Heart right ventricle (tissue), 16 donors: ENCODE data around the gene PTTG1IP. TPM values are rescaled to one million over a fixed set of nuclear protein-coding genes. Genes with fewer than 3 reads are reported as not detected.
A peak's percentile ranks its signal among the peaks of the same experiment; 100 is the strongest.

ENCODE experiments used
- ATAC-seq, 8 donors: fragments of 200-7000 bp; cut with Tn5 transposase; one replicate each; pipeline ENCODE4 v1.9.1; 2020; ENCODE audit warnings: mild to moderate bottlenecking in 8 of 8, moderate library complexity in 8 of 8, moderate number of reproducible peaks in 1 of 8
- DNase-seq, 2 donors: peaks; one replicate each; pipeline ENCODE4 v3.0.0-alpha.2; 2020
- H3K27ac ChIP-seq, 10 donors: fragments of 200-600 bp; sonication (generic) in 2 of 10; one replicate each; pipeline versions ENCODE4 v1.5.0 to v1.8.0; 2020 to 2022; ENCODE audit warnings: mild to moderate bottlenecking in 3 of 10
- H3K27me3 ChIP-seq, 7 donors: fragments of 200-600 bp; one replicate each; pipeline ENCODE4 v1.8.0; 2021 to 2022; ENCODE audit warnings: mild to moderate bottlenecking in 2 of 7
- H3K36me3 ChIP-seq, 9 donors: fragments of 200-600 bp; sonication (generic) in 1 of 9; one replicate each; pipeline versions ENCODE4 v1.5.0 to v1.8.0; 2020 to 2022; ENCODE audit warnings: mild to moderate bottlenecking in 2 of 9
- H3K4me1 ChIP-seq, 9 donors: fragments of 200-600 bp; sonication (generic) in 1 of 9; one replicate each; pipeline versions ENCODE4 v1.5.0 to v1.8.0; 2020 to 2022; ENCODE audit warnings: mild to moderate bottlenecking in 4 of 9
- H3K4me3 ChIP-seq, 10 donors: fragments of 200-600 bp; sonication (generic) in 2 of 10; one replicate each; pipeline versions ENCODE4 v1.5.0 to v1.8.0; 2020 to 2022; ENCODE audit warnings: mild to moderate bottlenecking in 7 of 10, moderate library complexity in 2 of 10
- H3K9me3 ChIP-seq, 11 donors: fragments of 200-600 bp in 10 of 11; sonication (generic) in 2 of 11; one replicate each; pipeline versions ENCODE4 v1.5.0 to v1.8.0; 2013 to 2022; ENCODE audit warnings: mild to moderate bottlenecking in 2 of 11, control low read depth in 1 of 11, moderate library complexity in 1 of 11
- CTCF ChIP-seq, 9 donors: fragments of 200-600 bp; sonication (generic) in 2 of 9; IDR thresholded peaks; one replicate each; pipeline versions ENCODE4 v1.5.0 to v1.8.0; 2021 to 2022; ENCODE audit warnings: antibody characterized with exemption in 9 of 9, mild to moderate bottlenecking in 5 of 9, moderate library complexity in 1 of 9
- WGBS, 2 donors: extraction: QIAGEN DNeasy Blood & Tissue Kit; methylation state at CpG; one replicate each; pipeline ENCODE4 v1.1.7; 2013; ENCODE audit warnings: inconsistent platforms in 1 of 2; 5-methylcytosine and 5-hydroxymethylcytosine counted together
- intact Hi-C, 10 donors: fragments of 100-400 bp; cut with DNase I; formaldehyde crosslinking; loops; one replicate each; pipeline versions ENCODE4 v1.11.1 to v1.14.2; 2022
- polyA plus RNA-seq, 2 donors: library from polyadenylated mRNA; stranded (reverse); fragments of 200-250 nt; gene quantifications; one replicate each; pipeline ENCODE4 v1.2.3, GENCODE V29; 2013
- total RNA-seq, 10 donors: library from RNA; stranded (reverse); fragmentation: NEBNext Ultra II Directional in 3 of 10; extraction: Animal tissue kit (Norgen Biotek cat#: 25700) in 3 of 10; gene quantifications; one replicate each; pipeline versions ENCODE4 v1.2.1 to v1.2.4, GENCODE V29; 2021 to 2023
- donor health status: Arrhythmogenic right ventricular cardiomyopathy.
- donor health status: ischemic (EF 13 %, LVEDD 7.1; RV severe dilation, severe dysfunction).
- donor health status: healthy with polysubstance abuse.
- donor health status: DM: no; HTN: yes; CAD: no.
- donor health status: DM: no; HTN: no; CAD: no.
- donor health status: ischemic (EF 25% LVEDD 6.9; RV normal size, moderate dysfunction).
- donor health status: ischemic (EF 25% LVEDD 5.7; RV mildly dilated, moderate dysfunction).
- donor health status: healthy.
- donor health status: DM: yes; HTN: yes; CAD: no.
- donor health status: Ischemic cardiomyopathy.
- donor health status: ischemic (EF 35%, LVEDD 5.7; RV mildly dilated, moderate dysfunction).
- donor health status: nonischemic (EF 11% LVEDD 7.7; RV severe dilation, severe dysfunction).
- donor health status: DM: yes; HTN: yes; CAD: no.
- donor health status: PGD.
- donor health status: ischemic (EF 29% LVEDD 5.4; RV normal size, mild dysfunction).
- donor health status: nonischemic (EF 23%, LVEDD 6.1; RV moderate dilation, normal function).

PTTG1IP gene
- total and polyA plus RNA-seq, 12 donors, result 109 to 188 (median 148) TPM

DNA sequence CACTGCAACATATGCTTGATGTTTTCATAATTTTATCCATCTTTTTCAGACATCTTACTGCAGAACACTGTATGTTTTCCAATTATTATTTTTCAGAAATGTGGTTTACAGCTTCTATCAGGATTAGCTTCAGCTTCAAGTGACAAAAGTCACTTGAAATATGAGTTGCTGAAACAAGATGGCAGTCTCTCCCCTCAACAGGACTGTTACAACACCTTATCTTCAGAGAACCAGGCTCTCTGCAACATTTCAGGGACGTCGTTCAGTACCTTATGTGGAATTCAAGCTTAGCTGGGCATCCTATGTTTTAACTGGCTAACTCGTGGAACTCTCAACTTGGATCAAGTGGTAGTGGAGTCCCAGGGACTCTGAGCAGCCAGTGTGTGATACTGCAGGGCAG lies 69.8 kb downstream of the PTTG1IP start:
- ATAC-seq (no peak), DNase-seq (no peak)
- Histone ChIP-seq H3K27me3 (no peaks in the 10 kb centered on the region), H3K36me3 (peaks cover 0 to 57% (median 36%) of the 10 kb centered on the region in 9 donors), H3K4me1 (peaks cover 3 to 46% (median 30%) of the 10 kb centered on the region in 9 donors), H3K27ac (no peak overlapping the region), H3K9me3 (no peaks in the 10 kb centered on the region), H3K4me3 (no peak overlapping the region)
- WGBS, 2 donors, result 34 to 47% methylated on average over 3 of the region's 3 CpGs
- TF ChIP-seq CTCF (IDR thresholded peaks at IDR 0.05), result no peak
- intact Hi-C loops, result loop anchor here in 7 of 10 donors (2.0 to 10.0 kb wide), 7 partner anchors 13 to 331 kb away; partner anchors contain the start of gene PTTG1IP (in 4 of the 7)

GRCh38 chr21:44802396-44803153 lies 70.9 kb downstream of the PTTG1IP start:
- WGBS, 2 donors, result 16 to 23% methylated on average over 32 of the region's 32 CpGs
- Histone ChIP-seq H3K27me3 (no peaks in the 10 kb centered on the region), H3K27ac (peak overlapping the region in 8 of 10 donors; percentile 75 to 86 (median 80)), H3K36me3 (peaks cover 0 to 57% (median 29%) of the 10 kb centered on the region in 9 donors), H3K9me3 (no peaks in the 10 kb centered on the region), H3K4me1 (peaks cover 3 to 46% (median 30%) of the 10 kb centered on the region in 9 donors), H3K4me3 (peak overlapping the region; percentile 69 to 98 (median 85))
- ATAC-seq (peak in 6 of 8 donors; percentile 2 to 24 (median 4)), DNase-seq (no peak)
- no peak for TF ChIP-seq CTCF (IDR thresholded peaks at IDR 0.05)
- intact Hi-C loops, result loop anchor here in 7 of 10 donors (2.0 to 10.0 kb wide), 7 partner anchors 14 to 332 kb away; partner anchors contain the start of gene PTTG1IP (in 4 of the 7)

GRCh38 chr21:44801468-44802395 lies 71.8 kb downstream of the PTTG1IP start, which contains the start of gene UBE2G2:
Gene UBE2G2, minus strand, starts transcription at chr21:44801820. Its CDS starts 72 bp downstream, at chr21:44801748.
- intact Hi-C loops, result loop anchor here in 8 of 10 donors (2.0 to 10.0 kb wide), 9 partner anchors 15 to 333 kb away; partner anchors contain the start of gene PTTG1IP (in 4 of the 8)
- DNase-seq (peak; percentile 77 to 87), ATAC-seq (peak; percentile 96 to 98 (median 97))
- H3K27ac ChIP-seq, result peak within 1 kb of the TSS in 9 of 10 donors; percentile 61 to 86 (median 79)
- WGBS, 2 donors, result 0% methylated on average over 94 to 97 of the region's 97 CpGs
- no peaks in the 10 kb centered on the region for H3K27me3 ChIP-seq
- peak within 1 kb of the TSS; percentile 69 to 98 (median 85) for H3K4me3 ChIP-seq
- no peak for TF ChIP-seq CTCF (IDR thresholded peaks at IDR 0.05)
- peaks cover 3 to 46% (median 30%) of the 10 kb centered on the region in 9 donors for H3K4me1 ChIP-seq
- peaks cover 0 to 53% (median 21%) of the 10 kb centered on the region in 9 donors for H3K36me3 ChIP-seq
- no peaks in the 10 kb centered on the region for H3K9me3 ChIP-seq
